SK-N-SH (cell line): Measurements from ENCODE around the gene GUCA1A. TPM values are rescaled to one million over a fixed set of nuclear protein-coding genes. Genes with fewer than 3 reads are reported as not detected.

Experiments
- CTCF ChIP-seq: fragments of 200-600 bp; sonication (generic); IDR thresholded peaks from 2 replicates; pipeline ENCODE4 v1.6.1; 2017; ENCODE audit warnings: antibody characterized with exemption, mild to moderate bottlenecking, moderate library complexity
- ELF1 ChIP-seq: IDR thresholded peaks from 2 replicates; pipeline ENCODE4 v1.4.0; 2012
- EP300 ChIP-seq, 2 experiments: IDR thresholded peaks; 2 replicates each; pipeline versions ENCODE4 v1.4.0 to v1.6.1; 2012; ENCODE audit warnings: borderline replicate concordance in 1 of 2, low read depth in 1 of 2, low read length in 1 of 2
- FOXJ3 ChIP-seq: sonication (generic); formaldehyde crosslinking; IDR thresholded peaks from 2 replicates; pipeline ENCODE4 v1.5.1; 2020; ENCODE audit warnings: mild to moderate bottlenecking, missing genetic modification reagents
- FOXM1 ChIP-seq: IDR thresholded peaks from 2 replicates; pipeline ENCODE4 v1.4.0; 2012; ENCODE audit warnings: low read depth, mild to moderate bottlenecking
- GABPA ChIP-seq: IDR thresholded peaks from 2 replicates; pipeline ENCODE4 v1.4.0; 2012; ENCODE audit warnings: low read depth, mild to moderate bottlenecking
- GATA2 ChIP-seq: sonication (generic); formaldehyde crosslinking; IDR thresholded peaks from 2 replicates; pipeline ENCODE4 v1.5.0; 2020; ENCODE audit warnings: mild to moderate bottlenecking, missing genetic modification reagents
- JUND ChIP-seq: IDR thresholded peaks from 2 replicates; pipeline ENCODE4 v1.4.0; 2012
- MAX ChIP-seq: IDR thresholded peaks from 2 replicates; pipeline ENCODE4 v1.4.0; 2012; ENCODE audit warnings: low read depth
- MEF2A ChIP-seq: IDR thresholded peaks from 2 replicates; pipeline ENCODE4 v1.4.0; 2012; ENCODE audit warnings: low read depth, borderline replicate concordance
- MXI1 ChIP-seq: IDR thresholded peaks from 2 replicates; pipeline ENCODE4 v1.6.1; 2012; ENCODE audit warnings: mild to moderate bottlenecking, low read depth, low read length, improper control_type of control experiment
- NFIC ChIP-seq: IDR thresholded peaks from 2 replicates; pipeline ENCODE4 v1.4.0; 2012; ENCODE audit warnings: borderline replicate concordance
- NRF1 ChIP-seq: IDR thresholded peaks from 2 replicates; pipeline ENCODE4 v1.6.1; 2012; ENCODE audit warnings: low read depth, mild to moderate bottlenecking, low read length
- PBX3 ChIP-seq: IDR thresholded peaks from 2 replicates; pipeline ENCODE4; 2012
- POLR2AphosphoS5 ChIP-seq: IDR thresholded peaks from 2 replicates; pipeline ENCODE4 v1.6.1; 2012; ENCODE audit warnings: low read depth, low read length
- RAD21 ChIP-seq: IDR thresholded peaks from 2 replicates; pipeline ENCODE4 v1.6.1; 2012; ENCODE audit warnings: mild to moderate bottlenecking, low read length
- REST ChIP-seq: IDR thresholded peaks from 2 replicates; pipeline ENCODE4 v1.6.1; 2012; ENCODE audit warnings: mild to moderate bottlenecking, low read depth, low read length, moderate library complexity
- RFX5 ChIP-seq: IDR thresholded peaks from 2 replicates; pipeline ENCODE4 v1.6.1; 2012; ENCODE audit warnings: mild to moderate bottlenecking, improper control_type of control experiment, low read length
- RXRA ChIP-seq: IDR thresholded peaks from 2 replicates; pipeline ENCODE4 v1.4.0; 2012; ENCODE audit warnings: low read depth, mild to moderate bottlenecking, borderline replicate concordance
- SIN3A ChIP-seq: IDR thresholded peaks from 2 replicates; pipeline ENCODE4 v1.6.1; 2012; ENCODE audit warnings: low read depth, mild to moderate bottlenecking, low read length, moderate library complexity, borderline replicate concordance
- SMC3 ChIP-seq: IDR thresholded peaks from 2 replicates; pipeline ENCODE4 v1.6.1; 2012; ENCODE audit warnings: low read depth, low read length, improper control_type of control experiment
- TAF1 ChIP-seq: IDR thresholded peaks from 2 replicates; pipeline ENCODE4 v1.6.1; 2012; ENCODE audit warnings: low read depth, mild to moderate bottlenecking, low read length, moderate library complexity, borderline replicate concordance
- YY1 ChIP-seq: IDR thresholded peaks from 2 replicates; pipeline ENCODE4 v1.4.0; 2012; ENCODE audit warnings: low read depth, mild to moderate bottlenecking
- polyA plus RNA-seq, 3 experiments: library from polyadenylated mRNA; depleted of rRNA; stranded (reverse); fragments of >200 nt; gene quantifications; 2 replicates each; pipeline ENCODE4 v1.2.3, GENCODE V29; 2012

Gene GUCA1A
- polyA plus RNA-seq, 1 of the 3 experiments (the other 2 are of a cell fraction), result 0.77 TPM

GRCh38 chr6:42217519-42218367, 44.6 kb downstream of the GUCA1A start, which contains the start of gene MRPS10 (continued):
- no peak for TF ChIP-seq CTCF
- peak; percentile 17; the same call in 1 of the 2 replicates for TF ChIP-seq PBX3
- TF ChIP-seq TAF1, result peak; percentile 100
- TF ChIP-seq SMC3, result peak; percentile 4; the same call in 1 of the 2 replicates
- peak; percentile 90; the same call in 1 of the 2 replicates for TF ChIP-seq SIN3A
- TF ChIP-seq GATA2, result no peak
- peak; percentile 87 for TF ChIP-seq MXI1
- TF ChIP-seq MAX, result peak; percentile 92
- peak; percentile 36 to 38; a peak in 2 of 4 replicates for TF ChIP-seq EP300 (IDR thresholded peaks at IDR 0.05; ENCODE audit: borderline replicate concordance in 1 of 2, low read depth in 1 of 2, low read length in 1 of 2)
- TF ChIP-seq RAD21, result no peak; the same call in 1 of the 2 replicates
- TF ChIP-seq MEF2A, result no peak
- peak; percentile 77 for TF ChIP-seq ELF1
- 0 out of 2 replicates have a peak, but pooled peaks have one; percentile 19 for TF ChIP-seq JUND
- TF ChIP-seq POLR2AphosphoS5, result peak; percentile 97
- peak; percentile 95 for TF ChIP-seq GABPA
- peak; percentile 98 for TF ChIP-seq YY1
- no peak for TF ChIP-seq FOXJ3
- TF ChIP-seq RXRA, result no peak
- no peak; the same call in 1 of the 2 replicates for TF ChIP-seq NFIC
- TF ChIP-seq FOXM1, result no peak
- TF ChIP-seq REST, result peak; percentile 80
- no peak for TF ChIP-seq NRF1
- TF ChIP-seq RFX5, result peak; percentile 47
